MM.1S (cell line): Measurements from ENCODE around the gene ERO1B.

ENCODE experiments used
- DNase-seq: peaks from one replicate; pipeline ENCODE4 v3.0.0-alpha.2; 2015
- H2AFZ ChIP-seq: fragments of 300-600 bp; sonication (generic); 2 replicates; pipeline ENCODE4 v1.6.0; 2016; ENCODE audit warnings: antibody characterized with exemption, low read length
- H3F3A ChIP-seq: fragments of 300-600 bp; sonication (generic); 2 replicates; pipeline ENCODE4 v1.6.1; 2016; ENCODE audit warnings: mild to moderate bottlenecking, antibody characterized with exemption, low read length, moderate library complexity, mixed read lengths; ENCODE audit not compliant: insufficient read depth
- H3K27ac ChIP-seq: fragments of 300-600 bp; sonication (generic); 2 replicates; pipeline ENCODE4 v1.5.1; 2016; ENCODE audit warnings: mild to moderate bottlenecking, low read length
- H3K27me3 ChIP-seq: fragments of 300-600 bp; sonication (generic); replicated peaks from 2 replicates; pipeline ENCODE4 v1.6.0; 2016; ENCODE audit warnings: low read length; ENCODE audit not compliant: insufficient read depth
- H3K36me3 ChIP-seq: fragments of 300-600 bp; sonication (generic); replicated peaks from 2 replicates; pipeline ENCODE4 v1.6.1; 2016; ENCODE audit warnings: mild to moderate bottlenecking, low read length, mixed read lengths; ENCODE audit not compliant: insufficient read depth
- H3K4me1 ChIP-seq: fragments of 300-600 bp; sonication (generic); 2 replicates; pipeline ENCODE4 v1.6.1; 2016; ENCODE audit warnings: low read length, mixed read lengths
- H3K4me2 ChIP-seq: fragments of 300-600 bp; sonication (generic); 2 replicates; pipeline ENCODE4 v1.6.0; 2016; ENCODE audit warnings: low read depth, low read length
- H3K4me3 ChIP-seq: fragments of 300-600 bp; sonication (generic); 2 replicates; pipeline ENCODE4 v1.5.1; 2016; ENCODE audit warnings: low read length, mixed read lengths
- H3K79me2 ChIP-seq: fragments of 300-600 bp; sonication (generic); 2 replicates; pipeline ENCODE4 v1.6.1; 2016; ENCODE audit warnings: mixed run types, low read length, mixed read lengths
- H3K9ac ChIP-seq: fragments of 300-600 bp; sonication (generic); 2 replicates; pipeline ENCODE4 v1.6.1; 2016; ENCODE audit warnings: low read length, mixed read lengths
- H3K9me2 ChIP-seq: fragments of 300-600 bp; sonication (generic); replicated peaks from 2 replicates; pipeline ENCODE4 v1.6.1; 2016; ENCODE audit warnings: mild to moderate bottlenecking, low read length, mixed read lengths; ENCODE audit not compliant: insufficient read depth
- H3K9me3 ChIP-seq: fragments of 300-600 bp; sonication (generic); replicated peaks from 2 replicates; pipeline ENCODE4 v1.6.1; 2016; ENCODE audit warnings: mild to moderate bottlenecking, low read length, mixed read lengths; ENCODE audit not compliant: insufficient read depth
- H4K20me1 ChIP-seq: fragments of 300-600 bp; sonication (generic); 2 replicates; pipeline ENCODE4 v1.6.1; 2016; ENCODE audit warnings: mild to moderate bottlenecking, low read length, moderate library complexity, mixed read lengths; ENCODE audit not compliant: insufficient read depth
- EZH2 ChIP-seq: fragments of 300-600 bp; sonication (generic); optimal IDR thresholded peaks from 2 replicates; pipeline ENCODE3; 2017; ENCODE audit warnings: low read depth, mild to moderate bottlenecking, antibody characterized with exemption, low read length, mixed read lengths
- EZH2phosphoT487 ChIP-seq: fragments of 300-600 bp; sonication (generic); IDR thresholded peaks from 2 replicates; pipeline ENCODE4 v1.6.1; 2018; ENCODE audit warnings: antibody characterized with exemption, low read length
- TF ChIP-seq, protein P1 (sequence below): fragments of 300-600 bp; sonication (generic); IDR thresholded peaks from 2 replicates; pipeline ENCODE4 v1.5.1; 2016; ENCODE audit warnings: antibody characterized with exemption, low read length, mixed read lengths

The ERO1B gene

DNA sequence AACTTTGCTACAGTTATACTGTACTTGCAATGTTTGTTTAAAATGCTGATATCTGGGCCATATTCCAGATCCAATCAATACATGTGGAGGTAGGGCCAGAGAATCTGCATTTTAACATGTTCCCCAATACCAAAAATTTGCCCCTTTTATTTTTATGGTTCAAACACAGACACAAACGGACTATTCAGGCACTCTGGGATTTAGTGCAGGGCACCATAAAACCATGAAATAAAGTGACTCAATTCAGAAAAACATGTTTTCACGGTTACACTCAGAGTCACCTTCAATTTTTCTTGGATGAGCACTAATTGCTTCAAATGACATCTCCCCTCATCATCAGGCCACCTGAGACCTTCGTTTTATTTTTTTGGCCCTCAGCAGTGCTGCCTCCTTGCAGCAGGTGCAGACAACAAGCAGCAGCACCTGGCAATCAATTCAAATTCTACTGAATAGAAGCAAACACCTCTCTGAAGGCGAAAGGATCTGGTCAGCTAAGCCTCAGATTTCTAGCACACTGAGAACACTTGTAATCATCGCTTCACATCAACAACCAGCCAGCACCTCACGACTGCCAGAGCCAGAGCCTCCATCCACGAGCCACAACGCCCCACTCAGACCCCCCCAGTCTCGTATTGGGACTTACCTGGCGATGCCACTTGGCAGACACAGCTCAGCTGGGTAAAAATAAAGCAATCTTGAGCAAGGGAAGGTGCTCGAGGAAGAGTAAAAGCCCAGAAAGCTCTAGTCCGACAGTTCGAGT lies 1.1 kb downstream of the ERO1B start:
- Histone ChIP-seq H3K27ac (no peak overlapping the region), H4K20me1 (no peaks in the 10 kb centered on the region), H3K9ac (peak overlapping the region; percentile 58; the same call in 1 of the 2 replicates), H3K27me3 (peaks cover 22% of the 10 kb centered on the region), H3F3A (peaks cover 13% of the 10 kb centered on the region; the same call in 1 of the 2 replicates), H3K36me3 (no peaks in the 10 kb centered on the region), H3K4me1 (peaks cover 12% of the 10 kb centered on the region), H3K9me2 (no peaks in the 10 kb centered on the region), H3K4me2 (peak overlapping the region; percentile 83), H3K9me3 (no peaks in the 10 kb centered on the region), H3K79me2 (no peaks in the 10 kb centered on the region), H2AFZ (peak overlapping the region; percentile 99), H3K4me3 (peak overlapping the region; percentile 90)
- peak; percentile 49 for DNase-seq
- TF ChIP-seq, protein P1, sequence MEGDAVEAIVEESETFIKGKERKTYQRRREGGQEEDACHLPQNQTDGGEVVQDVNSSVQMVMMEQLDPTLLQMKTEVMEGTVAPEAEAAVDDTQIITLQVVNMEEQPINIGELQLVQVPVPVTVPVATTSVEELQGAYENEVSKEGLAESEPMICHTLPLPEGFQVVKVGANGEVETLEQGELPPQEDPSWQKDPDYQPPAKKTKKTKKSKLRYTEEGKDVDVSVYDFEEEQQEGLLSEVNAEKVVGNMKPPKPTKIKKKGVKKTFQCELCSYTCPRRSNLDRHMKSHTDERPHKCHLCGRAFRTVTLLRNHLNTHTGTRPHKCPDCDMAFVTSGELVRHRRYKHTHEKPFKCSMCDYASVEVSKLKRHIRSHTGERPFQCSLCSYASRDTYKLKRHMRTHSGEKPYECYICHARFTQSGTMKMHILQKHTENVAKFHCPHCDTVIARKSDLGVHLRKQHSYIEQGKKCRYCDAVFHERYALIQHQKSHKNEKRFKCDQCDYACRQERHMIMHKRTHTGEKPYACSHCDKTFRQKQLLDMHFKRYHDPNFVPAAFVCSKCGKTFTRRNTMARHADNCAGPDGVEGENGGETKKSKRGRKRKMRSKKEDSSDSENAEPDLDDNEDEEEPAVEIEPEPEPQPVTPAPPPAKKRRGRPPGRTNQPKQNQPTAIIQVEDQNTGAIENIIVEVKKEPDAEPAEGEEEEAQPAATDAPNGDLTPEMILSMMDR: no peak
- TF ChIP-seq EZH2phosphoT487 (no peak), EZH2 (no peak)

DNA sequence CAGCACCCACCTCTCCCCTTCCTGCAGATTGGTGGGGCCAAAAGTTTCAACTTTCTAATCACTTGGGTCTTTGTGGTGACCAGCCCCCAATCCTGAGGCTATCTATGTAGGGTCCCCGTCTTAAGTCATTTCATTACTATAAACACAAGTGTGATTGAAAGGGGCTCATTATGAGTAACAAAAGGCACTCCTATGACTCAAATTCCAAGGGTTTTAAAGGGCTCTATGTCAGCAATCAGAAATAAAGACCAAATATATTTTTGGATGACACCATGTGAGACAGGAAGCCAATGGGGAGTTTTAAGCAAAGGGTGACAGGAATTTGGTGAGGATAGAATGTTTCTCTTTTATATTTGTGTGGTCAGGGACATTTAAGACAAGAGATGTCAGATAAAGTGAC lies 6.2 kb downstream of the ERO1B start:
- H3K4me2 ChIP-seq: no peak overlapping the region
- no peaks in the 10 kb centered on the region for H3K36me3 ChIP-seq
- H3F3A ChIP-seq: peaks cover 2% of the 10 kb centered on the region; the same call in 1 of the 2 replicates
- no peaks in the 10 kb centered on the region for H3K4me1 ChIP-seq
- H2AFZ ChIP-seq: no peak overlapping the region
- no peak overlapping the region for H3K9ac ChIP-seq
- no peak overlapping the region for H3K27ac ChIP-seq
- no peak for DNase-seq
- H3K9me3 ChIP-seq: no peaks in the 10 kb centered on the region
- no peaks in the 10 kb centered on the region for H3K27me3 ChIP-seq
- TF ChIP-seq, protein P1: no peak
- TF ChIP-seq EZH2 (no peak), EZH2phosphoT487 (no peak)
- no peak overlapping the region for H3K4me3 ChIP-seq
- no peaks in the 10 kb centered on the region for H4K20me1 ChIP-seq
- no peaks in the 10 kb centered on the region for H3K79me2 ChIP-seq
- H3K9me2 ChIP-seq: no peaks in the 10 kb centered on the region

DNA sequence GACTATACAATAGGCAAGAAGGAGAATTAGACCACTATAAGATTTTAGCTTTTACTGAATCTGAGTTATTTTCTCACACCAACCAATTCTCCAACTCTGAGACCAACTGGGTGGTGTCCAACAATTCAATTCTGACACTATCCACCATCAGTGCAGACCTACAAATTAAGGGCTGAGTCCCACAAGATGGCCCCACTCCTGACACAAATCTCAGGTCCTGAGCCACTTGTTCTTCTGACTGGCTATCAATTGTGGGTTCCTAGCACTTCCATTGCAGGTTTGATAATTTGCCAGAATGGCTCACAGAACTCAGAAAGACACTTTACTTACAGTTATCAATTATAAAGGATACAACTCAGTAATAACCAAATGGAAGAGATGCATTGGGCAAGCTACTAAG lies 6.7 kb downstream of the ERO1B start:
- no peak overlapping the region for H3K9ac ChIP-seq
- H3K9me3 ChIP-seq: no peaks in the 10 kb centered on the region
- H3K4me2 ChIP-seq: no peak overlapping the region
- TF ChIP-seq, protein P1: no peak
- TF ChIP-seq EZH2: no peak
- TF ChIP-seq EZH2phosphoT487: no peak
- H4K20me1 ChIP-seq: no peaks in the 10 kb centered on the region
- H3K27me3 ChIP-seq: no peaks in the 10 kb centered on the region
- H2AFZ ChIP-seq: no peak overlapping the region
- no peaks in the 10 kb centered on the region for H3K79me2 ChIP-seq
- no peaks in the 10 kb centered on the region for H3F3A ChIP-seq
- no peaks in the 10 kb centered on the region for H3K36me3 ChIP-seq
- no peak overlapping the region for H3K27ac ChIP-seq
- H3K4me3 ChIP-seq: no peak overlapping the region
- H3K9me2 ChIP-seq: no peaks in the 10 kb centered on the region
- DNase-seq: no peak
- H3K4me1 ChIP-seq: no peaks in the 10 kb centered on the region
